Activated CD8-positive, alpha-beta T cell treated with anti-CD3 and anti-CD28 coated beads for 36 hours (primary cell): ENCODE data around the gene CCNA1. TPM values are rescaled to one million over a fixed set of nuclear protein-coding genes. Genes with fewer than 3 reads are reported as not detected.
A peak's percentile ranks its signal among the peaks of the same experiment; 100 is the strongest.

Experiments used
- ATAC-seq: fragments of 200-7000 bp; cut with Tn5 transposase; one replicate; pipeline ENCODE4 v1.10.0; 2021; ENCODE audit warnings: mild to moderate bottlenecking, moderate library complexity
- CTCF ChIA-PET: fragments of 350-600 bp; sonication (Branson Sonifier 250); formaldehyde crosslinking; loops from one replicate; lab custom pipeline; 2021; ENCODE audit warnings: antibody characterized with exemption; lab: Charles Lee
- POLR2A ChIA-PET: fragments of 350-600 bp; sonication (Branson Sonifier 250); formaldehyde crosslinking; loops from one replicate; lab custom pipeline; 2021; ENCODE audit warnings: antibody characterized with exemption; lab: Charles Lee
- DNase-seq: peaks from one replicate; pipeline ENCODE4 v3.0.0-alpha.2; 2020
- H3K27ac Mint-ChIP-seq: one replicate; pipeline ENCODE4 v1.8.0; 2021; ENCODE audit warnings: mild to moderate bottlenecking, mixed read lengths
- H3K27me3 Mint-ChIP-seq: one replicate; pipeline ENCODE4 v1.8.0; 2021; ENCODE audit warnings: mixed read lengths
- H3K36me3 Mint-ChIP-seq: one replicate; pipeline ENCODE4 v1.8.0; 2021; ENCODE audit warnings: low read depth, mixed read lengths
- H3K4me1 Mint-ChIP-seq: one replicate; pipeline ENCODE4 v1.8.0; 2021; ENCODE audit warnings: low read depth, mixed read lengths
- H3K4me3 Mint-ChIP-seq: one replicate; pipeline ENCODE4 v1.8.0; 2021; ENCODE audit warnings: mild to moderate bottlenecking, moderate library complexity, mixed read lengths
- H3K9me3 Mint-ChIP-seq: one replicate; pipeline ENCODE4 v1.8.0; 2021; ENCODE audit warnings: mixed read lengths
- CTCF ChIP-seq: fragments of 200-600 bp; IDR thresholded peaks from one replicate; pipeline ENCODE4 v1.8.0; 2022; ENCODE audit warnings: antibody characterized with exemption, mild to moderate bottlenecking
- intact Hi-C: fragments of 100-400 bp; cut with micrococcal nuclease; formaldehyde crosslinking; loops from one replicate; pipeline ENCODE4 v1.10.0; 2022
- total RNA-seq, 2 experiments: library from RNA; stranded (reverse); gene quantifications; one replicate each; pipeline ENCODE4 v1.2.3, GENCODE V29; 2021

The CCNA1 gene
- total RNA-seq, 2 experiments from 2014 or later, result not detected

- intact Hi-C loops, result no loop called here
- ATAC-seq (no peak), DNase-seq (no peak)
- POLR2A ChIA-PET, result no interaction called here
- H3K27me3 Mint-ChIP-seq, result peaks cover 27% of the 10 kb centered on the region
- CTCF ChIA-PET, result no interaction called here
- no peak overlapping the region for H3K27ac Mint-ChIP-seq
- TF ChIP-seq CTCF, result no peak
- peaks cover 2% of the 10 kb centered on the region for H3K9me3 Mint-ChIP-seq
- H3K4me3 Mint-ChIP-seq, result no peak overlapping the region
- peaks cover 9% of the 10 kb centered on the region for H3K4me1 Mint-ChIP-seq
- no peaks in the 10 kb centered on the region for H3K36me3 Mint-ChIP-seq
Measured at GRCh38 chr13:36413161-36413560, 19.1 kb upstream of the CCNA1 start.

GRCh38 chr13:36414461-36414860, 17.8 kb upstream of the CCNA1 start:
- H3K9me3 Mint-ChIP-seq, result peaks cover 2% of the 10 kb centered on the region
- POLR2A ChIA-PET, result no interaction called here
- intact Hi-C loops, result no loop called here

GRCh38 chr13:36417331-36417730, 15.0 kb upstream of the CCNA1 start:
- CTCF ChIA-PET, result interaction anchor here (1.3 to 5.7 kb wide), 2 partner anchors 134 to 319 kb away, joined by 3 to 34 read pairs; no protein-coding TSS in a partner anchor
- intact Hi-C loops, result no loop called here
- POLR2A ChIA-PET, result no interaction called here
- Mint-ChIP-seq H3K36me3 (no peaks in the 10 kb centered on the region), H3K4me1 (peaks cover 16% of the 10 kb centered on the region), H3K9me3 (peaks cover 2% of the 10 kb centered on the region), H3K4me3 (no peak overlapping the region), H3K27ac (no peak overlapping the region), H3K27me3 (peaks cover 43% of the 10 kb centered on the region)
- no peak for ATAC-seq
- no peak for DNase-seq
- no peak for TF ChIP-seq CTCF

More at GRCh38 chr13:36414461-36414860, 17.8 kb upstream of the CCNA1 start:
- DNase-seq, result no peak
- Mint-ChIP-seq H3K4me1 (peaks cover 13% of the 10 kb centered on the region), H3K4me3 (no peak overlapping the region), H3K36me3 (no peaks in the 10 kb centered on the region), H3K27me3 (peaks cover 34% of the 10 kb centered on the region), H3K27ac (no peak overlapping the region)
- CTCF ChIA-PET, result interaction anchor here (1.2 kb wide), 1 partner anchor 68 kb away, joined by 3 read pairs; no protein-coding TSS in a partner anchor
- no peak for TF ChIP-seq CTCF
- ATAC-seq, result no peak

GRCh38 chr13:36418022-36418805, 14.1 kb upstream of the CCNA1 start:
- Mint-ChIP-seq H3K4me1 (peaks cover 16% of the 10 kb centered on the region), H3K36me3 (no peaks in the 10 kb centered on the region), H3K27me3 (peaks cover 45% of the 10 kb centered on the region), H3K4me3 (no peak overlapping the region), H3K9me3 (peaks cover 2% of the 10 kb centered on the region), H3K27ac (no peak overlapping the region)
- CTCF ChIA-PET, result interaction anchor here (0.6 to 5.7 kb wide), 9 partner anchors 8 to 318 kb away, joined by 3 to 34 read pairs (median 3); partner anchors contain the start of gene CCNA1
- POLR2A ChIA-PET, result no interaction called here
- TF ChIP-seq CTCF, result no peak
- ATAC-seq (peak; percentile 65), DNase-seq (no peak)
- intact Hi-C loops, result no loop called here

- ChIA-PET CTCF (interaction anchor here (0.7 to 5.7 kb wide), 11 partner anchors 10 to 338 kb away, joined by 3 to 34 read pairs (median 3); no protein-coding TSS in a partner anchor), POLR2A (no interaction called here)
- H3K27ac Mint-ChIP-seq, result no peak overlapping the region
- no peak overlapping the region for H3K4me3 Mint-ChIP-seq
- ATAC-seq (peak; percentile 81), DNase-seq (peak; percentile 82)
- peaks cover 39% of the 10 kb centered on the region for H3K27me3 Mint-ChIP-seq
- H3K4me1 Mint-ChIP-seq, result peaks cover 11% of the 10 kb centered on the region
- H3K9me3 Mint-ChIP-seq, result no peaks in the 10 kb centered on the region
- TF ChIP-seq CTCF, result peak; percentile 71
- intact Hi-C loops, result loop anchor here (10.0 kb wide), 1 partner anchor 314 kb away; no protein-coding TSS in a partner anchor
- H3K36me3 Mint-ChIP-seq, result no peaks in the 10 kb centered on the region
Measured at GRCh38 chr13:36420437-36420891, 11.8 kb upstream of the CCNA1 start.
